ENCODE results near the gene PRSS27. TPM values are rescaled to one million over a fixed set of nuclear protein-coding genes. Genes with fewer than 3 reads are reported as not detected.
A peak's percentile ranks its signal among the peaks of the same experiment; 100 is the strongest.
"Not testable (repeated sequence)": the region's sequence is repeated elsewhere in the genome, so short reads cannot be mapped to it uniquely, and the experiment has no call there.

Gene PRSS27
- total and polyA plus RNA-seq, 2 donors, result 0.28 to 6.5 TPM

DNA sequence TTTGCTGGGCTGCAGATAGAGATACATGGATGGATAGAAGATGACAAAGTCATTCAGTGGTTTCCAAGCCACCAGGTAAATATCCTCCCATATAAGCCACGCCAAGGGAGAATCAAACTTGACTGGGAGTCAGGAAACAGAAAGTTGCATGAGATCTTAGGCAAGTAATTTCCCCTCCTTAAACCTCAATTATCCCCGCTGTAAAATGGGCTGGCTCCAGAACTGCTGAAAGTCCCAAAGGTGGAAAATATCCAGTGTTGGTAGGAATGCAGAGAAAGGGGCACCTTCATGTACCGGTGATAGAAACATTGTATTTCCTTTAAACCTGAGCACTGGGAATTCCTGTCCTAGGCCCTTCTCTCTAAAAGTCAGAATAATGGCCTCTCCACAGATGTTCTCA lies 43.1 kb downstream of the PRSS27 start:
- peaks cover 10 to 17% of the 10 kb centered on the region in 2 donors for H3K4me1 ChIP-seq (ENCODE audit: control insufficient read depth in 2 of 2, insufficient read depth in 2 of 2, low read length in 2 of 2)
- H3K36me3 ChIP-seq (ENCODE audit: control insufficient read depth in 2 of 2, insufficient read depth in 2 of 2, low read length in 1 of 2); H3K9me3 ChIP-seq (ENCODE audit: control insufficient read depth in 2 of 2, insufficient read depth in 1 of 2, low read length in 1 of 2); H3K4me3 ChIP-seq (ENCODE audit: low read length in 2 of 2); H3K27ac ChIP-seq (ENCODE audit: low read depth in 1 of 2, low read length in 1 of 2); DNase-seq (ENCODE audit: low read depth in 6 of 9, low spot score in 9 of 9); H3K27me3 ChIP-seq (ENCODE audit: control insufficient read depth in 2 of 2, insufficient read depth in 1 of 2, low read length in 1 of 2): not testable (repeated sequence)
- WGBS, result 98% methylated on average over 3 of the region's 3 CpGs

- Histone ChIP-seq H3K27ac (ENCODE audit: low read depth in 1 of 2, low read length in 1 of 2) (no peak overlapping the region), H3K4me3 (ENCODE audit: low read length in 2 of 2) (no peak overlapping the region), H3K9me3 (ENCODE audit: control insufficient read depth in 2 of 2, insufficient read depth in 1 of 2, low read length in 1 of 2) (no peaks in the 10 kb centered on the region), H3K27me3 (ENCODE audit: control insufficient read depth in 2 of 2, insufficient read depth in 1 of 2, low read length in 1 of 2) (no peaks in the 10 kb centered on the region), H3K36me3 (ENCODE audit: control insufficient read depth in 2 of 2, insufficient read depth in 2 of 2, low read length in 1 of 2) (no peaks in the 10 kb centered on the region), H3K4me1 (ENCODE audit: control insufficient read depth in 2 of 2, insufficient read depth in 2 of 2, low read length in 2 of 2) (peaks cover 7 to 13% of the 10 kb centered on the region in 2 donors)
- no peak for DNase-seq (ENCODE audit: low read depth in 6 of 9, low spot score in 9 of 9)
- 96% methylated on average over 16 of the region's 16 CpGs for WGBS
Observed at GRCh38 chr16:2675714-2676113, 44.3 kb downstream of the PRSS27 start.

DNA sequence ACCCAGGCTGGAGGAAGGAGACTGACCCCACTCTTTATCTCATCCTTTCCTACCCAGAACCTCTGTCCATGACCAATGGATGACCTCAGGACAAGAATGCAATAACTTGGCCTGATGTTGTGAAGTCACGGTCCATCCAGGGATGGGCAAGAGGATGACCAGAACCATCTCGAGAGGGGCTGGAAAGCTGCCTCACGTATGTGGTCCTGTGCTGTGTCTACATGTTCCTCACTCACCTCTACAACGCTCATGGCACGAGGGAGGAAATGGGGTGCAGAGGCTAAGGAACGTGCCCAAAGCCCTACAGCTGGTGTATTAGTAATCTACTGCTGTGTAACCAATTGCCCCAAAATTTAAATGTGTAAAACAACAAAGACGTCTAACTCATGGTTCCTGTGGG lies 45.0 kb downstream of the PRSS27 start:
- WGBS, result 98% methylated on average over 7 of the region's 7 CpGs
- peaks cover 7 to 13% of the 10 kb centered on the region in 2 donors for H3K4me1 ChIP-seq (ENCODE audit: control insufficient read depth in 2 of 2, insufficient read depth in 2 of 2, low read length in 2 of 2)
- no peaks in the 10 kb centered on the region for H3K27me3 ChIP-seq (ENCODE audit: control insufficient read depth in 2 of 2, insufficient read depth in 1 of 2, low read length in 1 of 2)
- DNase-seq (ENCODE audit: low read depth in 6 of 9, low spot score in 9 of 9), result no peak
- H3K4me3 ChIP-seq (ENCODE audit: low read length in 2 of 2), result no peak overlapping the region
- no peaks in the 10 kb centered on the region for H3K36me3 ChIP-seq (ENCODE audit: control insufficient read depth in 2 of 2, insufficient read depth in 2 of 2, low read length in 1 of 2)
- no peak overlapping the region for H3K27ac ChIP-seq (ENCODE audit: low read depth in 1 of 2, low read length in 1 of 2)
- H3K9me3 ChIP-seq (ENCODE audit: control insufficient read depth in 2 of 2, insufficient read depth in 1 of 2, low read length in 1 of 2), result no peaks in the 10 kb centered on the region

- no peaks in the 10 kb centered on the region for H3K9me3 ChIP-seq (ENCODE audit: control insufficient read depth in 2 of 2, insufficient read depth in 1 of 2, low read length in 1 of 2)
- H3K36me3 ChIP-seq (ENCODE audit: control insufficient read depth in 2 of 2, insufficient read depth in 2 of 2, low read length in 1 of 2), result peaks cover 3 to 6% of the 10 kb centered on the region in 2 donors
- H3K27me3 ChIP-seq (ENCODE audit: control insufficient read depth in 2 of 2, insufficient read depth in 1 of 2, low read length in 1 of 2), result no peaks in the 10 kb centered on the region
- H3K27ac ChIP-seq (ENCODE audit: low read depth in 1 of 2, low read length in 1 of 2), result peak overlapping the region; percentile 54 to 92
- WGBS, result under 1% methylated on average over 107 of the region's 107 CpGs
- H3K4me3 ChIP-seq (ENCODE audit: low read length in 2 of 2), result peak overlapping the region; percentile 57 to 83
- DNase-seq (ENCODE audit: low read depth in 6 of 9, low spot score in 9 of 9), result peak; percentile 62 to 96 (median 89)
- peaks cover 7 to 13% of the 10 kb centered on the region in 2 donors for H3K4me1 ChIP-seq (ENCODE audit: control insufficient read depth in 2 of 2, insufficient read depth in 2 of 2, low read length in 2 of 2)
Observed at GRCh38 chr16:2673066-2673999, 46.7 kb downstream of the PRSS27 start.

DNA sequence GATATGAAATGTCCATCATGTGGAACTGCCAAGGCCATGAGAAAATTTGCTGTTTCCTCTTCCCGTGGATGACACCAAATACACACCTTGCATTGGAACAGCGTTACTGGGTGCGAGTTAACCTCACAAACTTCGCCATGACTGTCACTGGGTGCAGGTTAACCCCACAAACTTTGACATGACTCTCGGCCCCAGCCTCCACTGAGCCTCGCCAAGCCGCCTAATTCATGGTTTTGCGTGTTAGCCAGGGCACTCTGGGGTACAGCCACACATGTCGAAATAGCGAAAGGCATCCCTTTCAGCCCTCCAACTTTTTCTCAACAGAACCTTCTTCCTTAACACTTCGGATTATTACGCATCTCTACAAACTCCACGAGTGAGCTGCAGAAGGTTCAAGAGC lies 48.3 kb downstream of the PRSS27 start:
- peaks cover 6 to 8% of the 10 kb centered on the region in 2 donors for H3K36me3 ChIP-seq (ENCODE audit: control insufficient read depth in 2 of 2, insufficient read depth in 2 of 2, low read length in 1 of 2)
- WGBS, result 97% methylated on average over 13 of the region's 13 CpGs
- no peaks in the 10 kb centered on the region for H3K27me3 ChIP-seq (ENCODE audit: control insufficient read depth in 2 of 2, insufficient read depth in 1 of 2, low read length in 1 of 2)
- no peak for DNase-seq (ENCODE audit: low read depth in 6 of 9, low spot score in 9 of 9)
- no peak overlapping the region for H3K27ac ChIP-seq (ENCODE audit: low read depth in 1 of 2, low read length in 1 of 2)
- no peaks in the 10 kb centered on the region for H3K9me3 ChIP-seq (ENCODE audit: control insufficient read depth in 2 of 2, insufficient read depth in 1 of 2, low read length in 1 of 2)
- H3K4me3 ChIP-seq (ENCODE audit: low read length in 2 of 2), result no peak overlapping the region
- peaks cover 7 to 13% of the 10 kb centered on the region in 2 donors for H3K4me1 ChIP-seq (ENCODE audit: control insufficient read depth in 2 of 2, insufficient read depth in 2 of 2, low read length in 2 of 2)

GRCh38 chr16:2671193-2671592 lies 48.8 kb downstream of the PRSS27 start:
- peaks cover 7 to 13% of the 10 kb centered on the region in 2 donors for H3K4me1 ChIP-seq (ENCODE audit: control insufficient read depth in 2 of 2, insufficient read depth in 2 of 2, low read length in 2 of 2)
- not testable (repeated sequence) for H3K9me3 ChIP-seq (ENCODE audit: control insufficient read depth in 2 of 2, insufficient read depth in 1 of 2, low read length in 1 of 2); DNase-seq (ENCODE audit: low read depth in 6 of 9, low spot score in 9 of 9); H3K27ac ChIP-seq (ENCODE audit: low read depth in 1 of 2, low read length in 1 of 2); H3K27me3 ChIP-seq (ENCODE audit: control insufficient read depth in 2 of 2, insufficient read depth in 1 of 2, low read length in 1 of 2); H3K36me3 ChIP-seq (ENCODE audit: control insufficient read depth in 2 of 2, insufficient read depth in 2 of 2, low read length in 1 of 2); H3K4me3 ChIP-seq (ENCODE audit: low read length in 2 of 2)
- WGBS, result 85% methylated on average over 10 of the region's 10 CpGs

DNA sequence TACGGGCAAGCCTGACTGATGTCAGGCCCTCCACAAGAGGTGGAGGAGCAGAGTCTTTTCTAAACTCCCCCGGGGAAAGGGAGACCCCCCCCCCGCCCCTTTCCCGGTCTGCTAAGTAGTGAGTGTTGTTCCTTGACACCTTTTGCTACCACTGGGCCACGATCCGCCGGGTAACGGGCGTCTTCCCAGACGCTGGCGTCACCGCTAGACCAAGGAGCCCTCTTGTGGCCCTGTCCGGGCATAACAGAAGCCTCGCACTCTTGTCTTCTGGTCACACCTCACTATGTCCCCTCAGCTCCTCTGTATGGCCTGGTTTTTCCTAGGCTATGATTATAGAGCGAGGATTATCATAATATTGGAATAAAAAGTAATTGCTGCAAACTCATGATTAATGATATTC lies 50.0 kb downstream of the PRSS27 start:
- not testable (repeated sequence) for H3K4me3 ChIP-seq (ENCODE audit: low read length in 2 of 2); H3K27me3 ChIP-seq (ENCODE audit: control insufficient read depth in 2 of 2, insufficient read depth in 1 of 2, low read length in 1 of 2); H3K9me3 ChIP-seq (ENCODE audit: control insufficient read depth in 2 of 2, insufficient read depth in 1 of 2, low read length in 1 of 2); H3K27ac ChIP-seq (ENCODE audit: low read depth in 1 of 2, low read length in 1 of 2); H3K36me3 ChIP-seq (ENCODE audit: control insufficient read depth in 2 of 2, insufficient read depth in 2 of 2, low read length in 1 of 2)
- peaks cover 7 to 13% of the 10 kb centered on the region in 2 donors for H3K4me1 ChIP-seq (ENCODE audit: control insufficient read depth in 2 of 2, insufficient read depth in 2 of 2, low read length in 2 of 2)
- DNase-seq (ENCODE audit: low read depth in 6 of 9, low spot score in 9 of 9), result peak in 2 of 9 donors; percentile 16 to 20
- 32% methylated on average over 15 of the region's 15 CpGs for WGBS

- not testable (repeated sequence) for H3K9me3 ChIP-seq (ENCODE audit: control insufficient read depth in 2 of 2, insufficient read depth in 1 of 2, low read length in 1 of 2); H3K4me3 ChIP-seq (ENCODE audit: low read length in 2 of 2); DNase-seq (ENCODE audit: low read depth in 6 of 9, low spot score in 9 of 9); H3K27ac ChIP-seq (ENCODE audit: low read depth in 1 of 2, low read length in 1 of 2); H3K36me3 ChIP-seq (ENCODE audit: control insufficient read depth in 2 of 2, insufficient read depth in 2 of 2, low read length in 1 of 2); H3K27me3 ChIP-seq (ENCODE audit: control insufficient read depth in 2 of 2, insufficient read depth in 1 of 2, low read length in 1 of 2)
- peaks cover 7 to 13% of the 10 kb centered on the region in 2 donors for H3K4me1 ChIP-seq (ENCODE audit: control insufficient read depth in 2 of 2, insufficient read depth in 2 of 2, low read length in 2 of 2)
- WGBS, result 89% methylated on average over 10 of the region's 10 CpGs
Observed at GRCh38 chr16:2669587-2669986, 50.4 kb downstream of the PRSS27 start.

DNA sequence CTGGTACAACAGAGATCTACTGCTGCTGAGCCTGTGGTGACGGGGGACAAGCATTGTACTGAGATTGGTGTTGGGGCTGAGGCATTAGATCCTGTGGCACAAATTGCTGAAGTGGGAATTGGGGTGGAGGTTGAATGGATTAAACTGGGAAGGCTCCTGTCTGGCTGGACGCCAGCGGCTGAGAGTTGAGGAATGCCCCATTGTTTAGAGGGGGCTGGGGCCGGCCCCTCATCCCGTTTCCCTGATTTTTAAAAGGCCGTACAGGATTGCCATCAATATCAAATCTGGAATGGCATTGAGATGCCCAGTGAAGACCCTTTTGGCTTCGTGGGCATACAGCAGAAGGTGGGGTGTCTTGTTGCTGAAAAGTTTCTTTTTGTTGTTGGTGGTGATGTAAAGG lies 53.4 kb downstream of the PRSS27 start:
- H3K27ac ChIP-seq (ENCODE audit: low read depth in 1 of 2, low read length in 1 of 2); DNase-seq (ENCODE audit: low read depth in 6 of 9, low spot score in 9 of 9); H3K27me3 ChIP-seq (ENCODE audit: control insufficient read depth in 2 of 2, insufficient read depth in 1 of 2, low read length in 1 of 2); H3K4me1 ChIP-seq (ENCODE audit: control insufficient read depth in 2 of 2, insufficient read depth in 2 of 2, low read length in 2 of 2); H3K4me3 ChIP-seq (ENCODE audit: low read length in 2 of 2); H3K36me3 ChIP-seq (ENCODE audit: control insufficient read depth in 2 of 2, insufficient read depth in 2 of 2, low read length in 1 of 2); H3K9me3 ChIP-seq (ENCODE audit: control insufficient read depth in 2 of 2, insufficient read depth in 1 of 2, low read length in 1 of 2): not testable (repeated sequence)
- WGBS, result 88% methylated on average over 7 of the region's 7 CpGs

Data from thymus (tissue), 11 donors.